NK-92 treated with Interleukin-12 subunit alpha and Interleukin-12 subunit beta, amount 100 ng/mL, for 24 hours (cell line): ENCODE results near the gene SCFD1.

Experiments used
- DNase-seq: peaks from one replicate; lab custom pipeline; 2025; lab: John Stamatoyannopoulos, UW

SCFD1 gene

DNA sequence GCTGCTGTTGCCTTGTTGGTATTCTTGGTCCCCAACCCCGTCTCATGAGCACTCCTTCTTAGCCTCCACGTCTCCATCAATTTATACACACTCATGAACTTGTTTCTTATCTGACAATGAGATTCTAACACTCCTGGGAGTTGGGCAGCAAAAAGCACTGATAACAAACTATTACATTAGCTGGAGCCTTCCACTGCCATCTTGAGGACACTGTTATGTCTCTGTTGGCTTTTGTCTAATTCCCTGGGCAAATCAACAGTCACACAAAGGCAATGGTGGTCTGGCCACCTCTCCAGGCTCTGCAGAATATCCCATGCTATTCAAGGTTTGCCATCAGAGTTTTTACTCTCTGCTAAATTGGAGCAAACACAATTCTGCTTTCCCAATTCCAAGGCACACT, 134.5 kb downstream of the SCFD1 start:
- no peak for DNase-seq

DNA sequence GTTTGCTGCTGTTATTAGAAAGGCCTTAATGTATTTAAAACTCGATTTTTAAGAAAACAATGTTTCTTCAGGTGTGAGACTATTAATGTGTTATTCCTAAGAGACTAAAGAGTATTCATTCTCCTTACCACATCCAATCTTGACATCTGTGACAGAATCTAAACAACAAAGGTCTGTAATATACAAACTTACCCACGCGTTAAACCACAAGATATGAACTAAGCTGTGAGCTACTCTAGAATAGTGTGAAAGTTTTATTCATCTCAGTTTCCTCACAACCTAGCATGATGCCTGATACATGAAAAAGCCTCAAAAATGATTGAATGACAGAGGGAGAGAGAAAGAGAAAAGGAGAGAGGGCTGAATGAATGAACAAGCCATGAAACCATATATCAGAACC, 135.0 kb downstream of the SCFD1 start:
- DNase-seq, result no peak

DNA sequence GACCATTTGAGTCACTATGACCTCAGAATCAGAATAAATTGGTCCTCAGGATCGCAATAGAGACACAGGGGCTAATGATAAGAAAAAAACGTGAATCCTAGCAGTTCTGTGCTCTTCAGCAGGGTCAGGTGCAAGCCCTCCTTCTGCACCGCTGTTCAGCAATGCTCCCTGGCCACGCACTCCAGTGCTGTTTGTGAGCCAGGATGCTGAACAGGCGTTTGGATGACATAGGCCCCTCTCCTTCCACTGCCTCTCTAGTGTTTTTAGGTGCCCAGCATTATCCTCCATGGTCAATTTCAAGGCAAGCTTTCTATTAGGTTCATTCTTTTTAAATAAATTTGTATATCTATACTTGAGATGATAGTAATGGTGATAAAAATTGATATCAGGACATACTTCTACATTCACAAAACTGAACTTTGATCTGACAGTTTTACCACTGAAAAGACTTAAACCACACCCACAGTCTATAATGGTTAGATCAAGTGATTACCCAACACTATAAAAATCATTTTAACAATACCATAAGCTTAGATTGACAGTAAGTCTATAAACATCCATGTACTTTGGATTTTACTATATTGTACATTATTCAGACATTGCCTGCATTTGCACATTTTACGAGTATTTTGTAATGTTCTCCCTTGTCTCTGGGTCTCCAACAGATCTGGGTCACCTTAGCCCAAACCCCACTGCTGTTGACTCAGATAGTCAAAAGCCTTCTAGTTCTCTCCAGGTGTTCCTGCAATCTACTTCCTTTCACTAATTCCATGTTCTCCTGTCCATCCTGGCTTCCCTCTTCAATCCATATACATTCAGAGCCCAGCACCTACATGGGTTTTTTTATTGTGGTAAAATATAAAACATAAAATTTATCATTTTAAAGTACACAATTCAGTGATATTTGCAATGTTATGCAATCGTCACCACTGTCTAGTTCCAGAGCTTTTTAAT, 137.3 kb downstream of the SCFD1 start:
- no peak for DNase-seq

DNA sequence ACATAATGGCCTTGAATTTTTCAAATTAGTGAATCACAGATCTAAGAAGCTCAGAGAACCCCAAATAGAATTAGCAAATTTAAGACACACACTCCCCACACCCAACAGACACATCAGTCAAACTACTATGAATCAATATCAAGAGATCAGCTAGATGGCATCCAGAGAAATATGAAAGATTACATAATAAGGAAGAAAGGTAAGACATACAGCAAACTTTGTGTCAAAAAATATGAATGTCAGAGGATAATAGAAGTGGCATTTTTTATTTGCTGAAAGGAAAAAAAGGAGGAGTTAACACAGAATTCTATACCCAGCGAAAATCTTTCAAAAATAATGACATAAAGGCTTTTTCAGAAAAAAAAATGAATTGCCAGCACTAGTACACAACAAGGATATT, 141.8 kb downstream of the SCFD1 start:
- no peak for DNase-seq

DNA sequence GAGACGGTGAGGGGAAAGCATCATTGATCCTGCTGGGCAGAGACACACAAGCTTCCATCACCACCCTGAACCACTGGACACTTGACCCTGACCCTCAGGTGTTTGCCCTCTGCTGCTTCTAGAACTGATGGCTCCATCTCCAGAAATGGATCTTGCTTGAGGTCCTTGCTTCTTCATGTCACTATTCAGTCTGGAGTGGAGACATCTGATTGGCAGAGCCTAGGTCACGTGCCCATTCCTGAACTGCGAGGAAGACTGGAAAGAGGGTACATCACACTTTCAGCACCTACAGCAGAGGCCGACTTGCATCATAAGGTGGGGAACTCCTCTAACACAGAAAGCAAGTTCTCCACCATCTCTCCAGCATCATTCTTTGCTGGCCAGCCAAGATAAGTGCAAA, 145.5 kb downstream of the SCFD1 start:
- no peak for DNase-seq

DNA sequence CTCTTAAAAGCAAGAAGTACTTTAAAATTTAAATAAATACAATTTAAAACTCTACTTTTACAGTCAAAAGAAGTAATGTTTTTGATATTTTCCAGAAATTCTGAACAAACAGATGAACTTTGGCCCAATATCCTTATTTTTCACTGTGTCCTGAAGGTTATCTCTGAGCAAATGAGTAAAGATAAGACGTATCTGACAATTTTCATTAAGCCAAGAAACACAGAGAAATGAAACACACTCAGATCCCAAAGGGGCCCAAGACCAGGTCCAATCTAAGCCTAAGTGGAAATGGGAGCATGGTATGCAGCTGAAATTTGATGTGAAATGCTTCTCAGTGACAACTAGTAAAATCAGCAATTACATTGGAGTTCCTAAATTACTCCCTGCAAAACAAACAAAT, 146.7 kb downstream of the SCFD1 start:
- DNase-seq, result no peak

DNA sequence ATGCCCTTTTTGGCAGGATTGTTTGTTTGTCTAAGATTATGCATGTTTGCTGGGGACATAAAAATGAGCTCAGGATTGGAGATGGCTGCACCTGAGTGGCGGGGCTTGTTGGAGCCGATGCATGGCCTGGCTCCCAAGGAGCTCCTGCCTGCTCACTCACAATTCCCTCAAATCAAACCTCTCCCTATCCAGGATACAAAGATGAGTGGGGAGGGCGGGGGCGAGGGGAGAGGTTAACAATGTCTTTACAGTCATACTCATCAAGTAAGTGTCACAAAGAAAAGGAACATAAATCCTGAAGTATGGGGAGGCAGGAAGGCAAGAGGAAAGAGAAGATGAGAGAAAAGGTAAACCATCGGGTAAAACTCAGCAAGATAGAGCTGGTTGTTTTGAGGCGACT, 148.3 kb downstream of the SCFD1 start:
- DNase-seq, result no peak

DNA sequence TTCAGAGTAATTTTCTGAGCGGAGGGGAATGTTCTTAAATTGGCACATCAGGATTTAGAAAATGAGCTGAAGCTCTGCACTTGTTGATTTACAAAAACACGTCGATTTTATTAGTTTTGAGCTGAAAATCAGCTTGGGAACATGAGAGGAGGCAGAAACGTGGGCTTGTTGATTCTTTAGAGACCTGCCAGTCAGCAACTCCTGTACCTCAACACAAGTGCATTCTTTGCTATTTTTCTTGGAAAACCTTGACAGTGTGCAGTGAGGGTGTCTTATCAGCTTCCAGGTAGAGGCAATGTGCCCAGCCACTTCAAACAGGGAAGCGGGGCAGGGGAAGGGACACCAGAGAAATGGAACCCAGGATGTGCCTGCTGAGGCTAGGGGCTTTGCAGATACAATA, 149.5 kb downstream of the SCFD1 start:
- no peak for DNase-seq

DNA sequence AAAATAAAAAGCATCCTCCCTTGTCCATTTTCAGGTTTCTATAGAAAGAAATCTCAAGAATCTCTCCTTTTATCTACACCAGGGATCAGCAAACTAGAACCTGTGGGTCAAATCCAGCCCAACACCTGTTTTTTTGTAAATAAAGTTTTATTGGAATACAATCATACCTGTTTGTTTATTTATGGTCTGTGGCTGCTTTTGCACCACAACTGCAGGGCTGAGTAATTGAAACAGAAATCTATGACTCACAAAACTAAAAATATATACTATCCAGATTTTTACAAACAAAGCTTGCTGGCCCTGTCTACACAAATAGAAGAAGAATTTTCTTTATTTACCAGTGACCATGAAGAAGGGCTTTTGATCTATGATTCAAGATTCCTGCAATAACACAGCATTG, 157.1 kb downstream of the SCFD1 start:
- DNase-seq, result no peak
